DMS 273 treated with DMSO at 0.1 percent for 48 hours (cell line): ENCODE data around the gene ALOX12.
A peak's percentile ranks its signal among the peaks of the same experiment; 100 is the strongest.

Experiments used
- DNase-seq: peaks from one replicate; lab custom pipeline; 2025; lab: John Stamatoyannopoulos, UW

The ALOX12 gene

GRCh38 chr17:7022781-7023571 is 27.1 kb downstream of the ALOX12 start, which contains the start of gene BCL6B:
BCL6B (plus strand) TSS chr17:7023050; CDS start chr17:7023672, 622 bp downstream.
- no peak for DNase-seq

GRCh38 chr17:7023576-7024401 is 27.9 kb downstream of the ALOX12 start:
- no peak for DNase-seq

GRCh38 chr17:7024402-7024785 is 28.5 kb downstream of the ALOX12 start:
- DNase-seq: no peak

- DNase-seq: no peak
Observed at GRCh38 chr17:7025245-7025644, 29.4 kb downstream of the ALOX12 start.

- no peak for DNase-seq
Observed at GRCh38 chr17:7026471-7027115, 30.7 kb downstream of the ALOX12 start.

GRCh38 chr17:7027335-7027734 is 31.5 kb downstream of the ALOX12 start:
- no peak for DNase-seq

GRCh38 chr17:7029096-7029495 is 33.2 kb downstream of the ALOX12 start:
- DNase-seq: no peak

GRCh38 chr17:7029659-7030058 is 33.8 kb downstream of the ALOX12 start:
- no peak for DNase-seq

GRCh38 chr17:7034955-7035590 is 39.2 kb downstream of the ALOX12 start:
- no peak for DNase-seq

- peak; percentile 83 for DNase-seq
Observed at GRCh38 chr17:7035591-7036368, 39.9 kb downstream of the ALOX12 start, which contains the start of gene SLC16A13. SLC16A13 (plus strand) TSS chr17:7036015; CDS start chr17:7036383, 368 bp downstream.

GRCh38 chr17:7038025-7038862 is 42.4 kb downstream of the ALOX12 start:
- DNase-seq: no peak

GRCh38 chr17:7039832-7040231 is 44.0 kb downstream of the ALOX12 start:
- DNase-seq: no peak

GRCh38 chr17:7041607-7042500 is 46.0 kb downstream of the ALOX12 start:
- DNase-seq: no peak

GRCh38 chr17:7042501-7043181 is 46.8 kb downstream of the ALOX12 start:
- DNase-seq: no peak

GRCh38 chr17:7043182-7043496 is 47.3 kb downstream of the ALOX12 start:
- DNase-seq: no peak

- DNase-seq: no peak
Observed at GRCh38 chr17:7043497-7044198, 47.8 kb downstream of the ALOX12 start, which contains the start of gene SLC16A11. SLC16A11 (minus strand) TSS chr17:7044092; CDS start chr17:7043513, 579 bp downstream.

- no peak for DNase-seq
Observed at GRCh38 chr17:7045492-7046126, 49.8 kb downstream of the ALOX12 start.
